HepG2 (cell line): ENCODE measurements around the gene CAPN7. TPM values are rescaled to one million over a fixed set of nuclear protein-coding genes. Genes with fewer than 3 reads are reported as not detected.

Source experiments
- ATAC-seq: fragments of 200-7000 bp; cut with Tn5 transposase; 3 replicates; pipeline ENCODE4 v1.9.1; 2020; ENCODE audit warnings: mild to moderate bottlenecking, moderate library complexity
- BruUV-seq: library from RNA; stranded (reverse); fragments of 400-500 nt; replicated peaks from 2 replicates; lab custom pipeline; 2021; lab: Mats Ljungman, UMichigan
- CTCF ChIA-PET: fragments of 300-600 bp; formaldehyde crosslinking; extraction: SDS; loops from one replicate; lab custom pipeline; 2021; ENCODE audit warnings: low total read pairs, inconsistent platforms, low intra/inter-chr PET ratio; lab: Yijun Ruan, JAX
- POLR2A ChIA-PET: fragments of 350-600 bp; sonication (Branson Sonifier 250); formaldehyde crosslinking; loops from one replicate; lab custom pipeline; 2020; ENCODE audit warnings: antibody characterized with exemption, inconsistent platforms; lab: Yijun Ruan, JAX
- DNase-seq: peaks from one replicate; pipeline ENCODE4 v3.0.0-alpha.2; 2015; ENCODE audit warnings: low spot score
- FAIRE-seq: peaks from 3 replicates; lab custom pipeline; 2011; peaks lifted over from hg19 to GRCh38; lab: Jason Lieb, UNC
- H2AFZ ChIP-seq: one replicate; pipeline ENCODE4 v1.6.1; 2011; ENCODE audit warnings: low read length, inconsistent platforms
- H3K27ac ChIP-seq: fragments of 300-600 bp; 3 replicates; pipeline ENCODE4 v1.8.0; 2011; ENCODE audit warnings: mixed run types, mild to moderate bottlenecking, mixed read lengths, low read length, inconsistent platforms; ENCODE audit not compliant: insufficient read depth; ENCODE audit errors: extremely low read length
- H3K27me3 ChIP-seq, 2 experiments: fragments of 200-600 bp in 1 of 2; 2 replicates in 1 of 2; 3 replicates in 1 of 2; pipeline versions ENCODE4 v1.6.0 to v1.8.0; 2011; ENCODE audit warnings: low read length in 2 of 2, mild to moderate bottlenecking in 2 of 2, moderate library complexity in 2 of 2, inconsistent platforms in 1 of 2; ENCODE audit not compliant: insufficient read depth in 2 of 2, control insufficient read depth in 1 of 2
- H3K36me3 ChIP-seq, 2 experiments: fragments of 200-600 bp in 1 of 2; replicated peaks in 1 of 2; 2 replicates in 1 of 2; 3 replicates in 1 of 2; pipeline versions ENCODE4 v1.5.1 to v1.8.0; 2011; ENCODE audit warnings: low read length in 2 of 2, inconsistent platforms in 1 of 2; ENCODE audit not compliant: insufficient read depth in 2 of 2, control insufficient read depth in 1 of 2
- H3K4me1 ChIP-seq: 2 replicates; pipeline ENCODE4 v1.5.1; 2012; ENCODE audit warnings: low read length, inconsistent platforms; ENCODE audit not compliant: insufficient read depth
- H3K4me2 ChIP-seq: 2 replicates; pipeline ENCODE4 v1.6.0; 2011; ENCODE audit warnings: low read depth, low read length, inconsistent platforms
- H3K4me3 ChIP-seq, 3 experiments: fragments of 200-600 bp in 1 of 3; sonication (generic), shearing (Covaris generic) in 1 of 3; replicated peaks in 1 of 3; 2 replicates each; pipeline ENCODE4 v1.5.1; 2011 to 2016; ENCODE audit warnings: low read length in 3 of 3, inconsistent platforms in 2 of 3, low read depth in 2 of 3, mild to moderate bottlenecking in 2 of 3, control low read depth in 1 of 3, mixed read lengths in 1 of 3; ENCODE audit not compliant: insufficient read depth in 1 of 3
- H3K79me2 ChIP-seq: one replicate; pipeline ENCODE4 v1.6.1; 2011; ENCODE audit warnings: low read length, inconsistent platforms; ENCODE audit not compliant: insufficient read depth
- H3K9ac ChIP-seq: 2 replicates; pipeline ENCODE4 v1.6.0; 2011; ENCODE audit warnings: mild to moderate bottlenecking, low read depth, low read length, inconsistent platforms; ENCODE audit not compliant: insufficient read depth
- H3K9me3 ChIP-seq: 2 replicates; pipeline ENCODE4 v1.5.1; 2012; ENCODE audit warnings: mild to moderate bottlenecking, low read length
- H4K20me1 ChIP-seq: 2 replicates; pipeline ENCODE4 v1.6.0; 2011; ENCODE audit warnings: inconsistent platforms, mild to moderate bottlenecking, low read length, moderate library complexity; ENCODE audit not compliant: insufficient read depth
- ATM ChIP-seq: fragments of 450-650 bp; IDR thresholded peaks from 2 replicates; pipeline ENCODE4 v1.7.1; 2017; ENCODE audit warnings: mild to moderate bottlenecking, borderline replicate concordance
- HNRNPH1 ChIP-seq: fragments of 200-400 bp; formaldehyde crosslinking; optimal IDR thresholded peaks from 2 replicates; pipeline ENCODE3; 2017; ENCODE audit warnings: mild to moderate bottlenecking, low read depth, low read length
- HNRNPK ChIP-seq: fragments of 200-400 bp; formaldehyde crosslinking; IDR thresholded peaks from 2 replicates; pipeline ENCODE4 v1.6.1; 2018; ENCODE audit warnings: low read length, low read depth, moderate library complexity, mild to moderate bottlenecking; ENCODE audit not compliant: poor library complexity, severe bottlenecking
- HOXA9 ChIP-seq: sonication (generic); formaldehyde crosslinking; IDR thresholded peaks from 2 replicates; pipeline ENCODE4 v1.8.1; 2022; ENCODE audit warnings: missing genetic modification reagents, mild to moderate bottlenecking, moderate library complexity, borderline replicate concordance
- KMT2A ChIP-seq: sonication (generic); formaldehyde crosslinking; IDR thresholded peaks from 2 replicates; pipeline ENCODE4 v1.4.0; 2020; ENCODE audit warnings: missing genetic modification reagents
- NKX3-1 ChIP-seq: sonication (generic); formaldehyde crosslinking; IDR thresholded peaks from 2 replicates; pipeline ENCODE4 v1.5.0; 2020; ENCODE audit warnings: missing genetic modification reagents
- NR2F6 ChIP-seq, 2 experiments: IDR thresholded peaks; 2 replicates each; pipeline ENCODE4 v1.6.1; 2016; ENCODE audit warnings: antibody characterized with exemption in 1 of 2, mild to moderate bottlenecking in 1 of 2
- PBX3 ChIP-seq: sonication (generic); formaldehyde crosslinking; IDR thresholded peaks from 2 replicates; pipeline ENCODE4 v1.8.1; 2023; ENCODE audit warnings: missing genetic modification reagents, inconsistent platforms, borderline replicate concordance
- REPIN1 ChIP-seq: sonication (generic); formaldehyde crosslinking; IDR thresholded peaks from 2 replicates; pipeline ENCODE4 v1.8.0; 2022; ENCODE audit warnings: missing genetic modification reagents, low read depth, mild to moderate bottlenecking, borderline replicate concordance
- RERE ChIP-seq: IDR thresholded peaks from 2 replicates; pipeline ENCODE4 v1.6.1; 2016; ENCODE audit warnings: low read depth, missing genetic modification reagents, missing compliant biosample characterization
- SMC3 ChIP-seq: IDR thresholded peaks from 2 replicates; pipeline ENCODE4 v1.6.1; 2011; ENCODE audit warnings: low read length, improper control_type of control experiment
- ZC3H13 ChIP-seq: sonication (generic); formaldehyde crosslinking; IDR thresholded peaks from 2 replicates; pipeline ENCODE4 v1.8.1; 2023; ENCODE audit warnings: mild to moderate bottlenecking, missing genetic modification reagents, moderate library complexity
- ZKSCAN1 ChIP-seq: fragments of 150-350 bp; IDR thresholded peaks from 2 replicates; pipeline ENCODE4 v1.6.1; 2014; ENCODE audit warnings: low read length
- ZNF275 ChIP-seq: sonication (generic); formaldehyde crosslinking; IDR thresholded peaks from 2 replicates; pipeline ENCODE4 v1.8.0; 2022; ENCODE audit warnings: missing genetic modification reagents, mild to moderate bottlenecking, inconsistent platforms, borderline replicate concordance
- WGBS: methylation state at CpG from one replicate; pipeline ENCODE4 v1.1.6; 2017; ENCODE audit warnings: low lambda C conversion rate; 5-methylcytosine and 5-hydroxymethylcytosine counted together
- in situ Hi-C: cut with HindIII; loops from 2 replicates; pipeline ENCODE4 v1.10.0; 2017; ENCODE audit warnings: low pct_unique_long_range_greater_than_20kb; ENCODE audit not compliant: extremely low pct_ligation_motif_present
- intact Hi-C: fragments of 100-400 bp; cut with micrococcal nuclease; formaldehyde crosslinking; loops from one replicate; pipeline ENCODE4 v1.10.0; 2022; ENCODE audit not compliant: unreplicated experiment
- polyA plus RNA-seq, 8 experiments: library from polyadenylated mRNA; depleted of rRNA in 3 of 8; stranded (reverse) in 7 of 8; unstranded in 1 of 8; fragments of >200 nt; fragmentation: Illumina TruSeq in 4 of 8; extraction: Trizol in 4 of 8; gene quantifications; 2 replicates each; pipeline versions ENCODE4 v1.2.1 to v1.2.3, GENCODE V29; 2011 to 2016; ENCODE audit warnings: low read depth in 4 of 8, missing spikeins in 1 of 8, mixed read lengths in 1 of 8; ENCODE audit not compliant: insufficient read depth in 1 of 8
- total RNA-seq, 5 experiments: library from RNA; depleted of rRNA; stranded (reverse); fragments of >200 nt; fragmentation: Illumina TruSeq; extraction: Trizol; gene quantifications; 2 replicates each; pipeline ENCODE4 v1.2.3, GENCODE V29; 2016; ENCODE audit warnings: low read depth in 1 of 5

CAPN7 gene
- total and polyA plus RNA-seq, 2 of the 13 experiments (the other 11 are each of a cell fraction or from before 2014, with no cell fraction given): 16.7 to 36.8 TPM

DNA sequence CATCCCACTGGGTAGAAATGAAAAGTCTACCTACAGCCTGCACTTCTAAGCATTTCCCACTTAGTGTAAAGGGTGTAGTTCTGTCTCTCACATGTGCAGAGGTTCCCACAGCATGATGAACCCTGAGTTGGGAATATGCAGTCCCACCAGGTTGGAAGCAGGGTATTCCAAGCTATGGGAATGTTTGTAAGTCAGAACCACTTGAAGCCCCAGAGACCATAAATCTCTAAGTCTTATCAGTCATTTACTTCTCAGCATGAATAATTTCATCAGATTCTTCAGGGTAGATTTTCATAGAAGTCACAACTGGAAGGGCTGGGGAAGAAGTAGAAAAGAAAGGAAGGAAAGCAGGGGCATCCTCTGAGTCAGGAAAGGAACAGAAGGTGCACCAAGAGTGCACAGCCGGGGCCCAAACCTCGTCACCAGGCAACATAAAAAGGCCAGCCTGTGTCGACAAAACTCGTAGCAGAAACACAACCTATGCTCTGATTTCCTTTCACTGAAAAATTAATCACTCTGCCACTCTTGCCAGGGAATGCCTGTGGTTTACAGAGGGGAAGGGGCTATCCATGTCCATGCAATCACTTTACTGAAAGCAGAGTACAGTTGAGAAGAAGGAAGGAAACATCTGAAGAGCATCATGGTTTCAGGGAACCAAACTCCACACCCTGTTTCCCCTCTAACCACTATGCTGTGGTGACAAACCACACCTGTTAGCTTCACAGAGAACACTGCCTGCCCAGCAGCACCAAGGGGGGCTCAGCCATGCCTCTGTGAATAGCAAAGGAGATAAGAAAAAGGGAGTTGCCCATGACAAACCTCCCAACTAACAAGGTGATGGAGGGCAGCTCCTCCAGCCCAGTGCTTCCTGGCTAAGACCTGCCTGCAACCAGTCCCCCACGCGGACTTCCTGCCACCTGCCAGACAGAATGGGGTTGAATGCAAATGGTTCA, 85.8 kb downstream of the CAPN7 start:
- POLR2A ChIA-PET: no interaction called here
- H3K4me2 ChIP-seq: no peak overlapping the region
- no peak for FAIRE-seq
- 60% methylated on average over 6 of the region's 6 CpGs for WGBS
- ATAC-seq: no peak
- H3K9ac ChIP-seq: no peak overlapping the region
- no peaks in the 10 kb centered on the region for H3K36me3 ChIP-seq
- no peak for DNase-seq
- no peak overlapping the region for H3K27ac ChIP-seq
- H2AFZ ChIP-seq: no peak overlapping the region
- intact Hi-C loops: no loop called here
- H3K4me3 ChIP-seq: no peak overlapping the region
- no TSS peak for BruUV-seq
- no peaks in the 10 kb centered on the region for H3K4me1 ChIP-seq
- in situ Hi-C loops: no loop called here
- no peaks in the 10 kb centered on the region for H3K9me3 ChIP-seq
- H4K20me1 ChIP-seq: no peaks in the 10 kb centered on the region
- H3K79me2 ChIP-seq: no peaks in the 10 kb centered on the region
- no peaks in the 10 kb centered on the region for H3K27me3 ChIP-seq
- CTCF ChIA-PET: no interaction called here
- no peak for TF ChIP-seq SMC3
- no peak for TF ChIP-seq ZNF275 (CRISPR knock-in tag)
- TF ChIP-seq HOXA9 (CRISPR knock-in tag): no peak
- no peak for TF ChIP-seq ZKSCAN1
- no peak for TF ChIP-seq HNRNPH1
- TF ChIP-seq NKX3-1 (CRISPR knock-in tag): no peak
- TF ChIP-seq HNRNPK: no peak
- TF ChIP-seq REPIN1: no peak
- TF ChIP-seq ZC3H13: no peak
- TF ChIP-seq PBX3 (CRISPR knock-in tag): no peak
- no peak for TF ChIP-seq RERE (CRISPR knock-in tag)
- TF ChIP-seq NR2F6 (IDR thresholded peaks at IDR 0.05): no peak
- TF ChIP-seq NR2F6 (CRISPR knock-in tag; IDR thresholded peaks at IDR 0.05): no peak
- TF ChIP-seq ATM: no peak
- TF ChIP-seq KMT2A: no peak
